Spleen (tissue), 11 donors: ENCODE measurements around the gene ZNRF3. TPM values are rescaled to one million over a fixed set of nuclear protein-coding genes. Genes with fewer than 3 reads are reported as not detected.

Source experiments
- DNase-seq: peaks from one replicate; pipeline ENCODE4 v3.0.0-alpha.2; 2020
- H3K27ac ChIP-seq, 8 donors: fragments of 200-600 bp; sonication (generic) in 7 of 8; 1 replicate in 4 of 8; 2 replicates in 4 of 8; pipeline versions ENCODE4 v1.5.0 to v1.8.0; 2016 to 2021; ENCODE audit warnings: inconsistent platforms in 4 of 8, mild to moderate bottlenecking in 4 of 8, moderate library complexity in 1 of 8
- H3K27me3 ChIP-seq, 7 donors: fragments of 200-600 bp; sonication (generic) in 6 of 7; replicated peaks in 1 of 7; 1 replicate in 4 of 7; 2 replicates in 3 of 7; pipeline versions ENCODE4 v1.5.0 to v1.8.0; 2016 to 2021; ENCODE audit warnings: inconsistent platforms in 3 of 7, mild to moderate bottlenecking in 1 of 7
- H3K36me3 ChIP-seq, 6 donors: fragments of 200-600 bp; sonication (generic) in 5 of 6; 1 replicate in 4 of 6; 2 replicates in 2 of 6; pipeline versions ENCODE4 v1.5.0 to v1.8.0; 2016 to 2021; ENCODE audit warnings: inconsistent platforms in 2 of 6
- H3K4me1 ChIP-seq, 6 donors: fragments of 200-600 bp; sonication (generic) in 5 of 6; 1 replicate in 3 of 6; 2 replicates in 3 of 6; pipeline versions ENCODE4 v1.5.0 to v1.8.0; 2016 to 2021; ENCODE audit warnings: inconsistent platforms in 3 of 6
- H3K4me3 ChIP-seq, 8 donors: fragments of 200-600 bp; sonication (generic) in 7 of 8; 1 replicate in 4 of 8; 2 replicates in 4 of 8; pipeline versions ENCODE4 v1.5.0 to v1.8.0; 2016 to 2021; ENCODE audit warnings: inconsistent platforms in 4 of 8, mild to moderate bottlenecking in 4 of 8, moderate library complexity in 2 of 8
- H3K9me3 ChIP-seq, 8 donors: fragments of 200-600 bp; sonication (generic) in 7 of 8; 1 replicate in 4 of 8; 2 replicates in 4 of 8; pipeline versions ENCODE4 v1.5.0 to v1.8.0; 2016 to 2021; ENCODE audit warnings: inconsistent platforms in 4 of 8
- CTCF ChIP-seq, 11 experiments: fragments of 200-600 bp in 7 of 11; fragments of 450-650 bp in 4 of 11; sonication (generic) in 4 of 11; IDR thresholded peaks in 8 of 11; conservative IDR thresholded peaks in 3 of 11; 1 replicate in 7 of 11; 2 replicates in 4 of 11; pipeline versions ENCODE4 v1.4.0 to v1.8.0; 2016 to 2021; ENCODE audit warnings: antibody characterized with exemption in 11 of 11, inconsistent platforms in 4 of 11, mild to moderate bottlenecking in 1 of 11
- POLR2A ChIP-seq, 3 donors: fragments of 450-650 bp; IDR thresholded peaks; one replicate each; pipeline ENCODE4 v1.5.1; 2017; ENCODE audit warnings: antibody characterized with exemption in 3 of 3, mild to moderate bottlenecking in 1 of 3
- POLR2AphosphoS5 ChIP-seq, 3 donors: sonication (generic); formaldehyde crosslinking; IDR thresholded peaks; one replicate each; pipeline ENCODE4 v1.5.1; 2017; ENCODE audit warnings: antibody characterized with exemption in 3 of 3
- WGBS, 5 donors: extraction: QIAGEN DNeasy Blood & Tissue Kit in 3 of 5; methylation state at CpG; one replicate each; pipeline versions ENCODE4 v1.1.5 to v1.1.7; 2013 to 2018; 5-methylcytosine and 5-hydroxymethylcytosine counted together
- intact Hi-C: fragments of 100-400 bp; cut with DNase I; formaldehyde crosslinking; loops from one replicate; pipeline ENCODE4 v1.15.0; 2023; ENCODE audit warnings: low total_unique reads
- polyA plus RNA-seq, 3 donors: library from polyadenylated mRNA; stranded (reverse); fragments of 200-250 nt; gene quantifications; one replicate each; pipeline ENCODE4 v1.2.1, GENCODE V29; 2013
- total RNA-seq, 7 donors: library from RNA; depleted of rRNA in 3 of 7; stranded (reverse); fragments of >200 nt in 3 of 7; fragmentation: NEBNext Ultra II Directional in 4 of 7; extraction: Animal tissue kit (Norgen Biotek cat#: 25700) in 4 of 7; gene quantifications; one replicate each; pipeline versions ENCODE4 v1.1.0 to v1.2.1, GENCODE V29; 2016 to 2021
- donor health status: healthy with polysubstance abuse.
- donor health status: DM: no; HTN: no; CAD: no; lungs with moderate emphysema.
- donor health status: DM: no; HTN: no; CAD: no.
- donor health status: Bipolar disorder and iron deficiency.
- donor health status: healthy.
- donor health status: DM: no; HTN: no; CAD: no.
- donor health status: DM: yes; HTN: yes; CAD: no.

Gene ZNRF3
- total and polyA plus RNA-seq, 10 donors: 0.15 to 4.5 (median 2.6) TPM

GRCh38 chr22:29000641-29001040 lies 117.3 kb downstream of the ZNRF3 start:
- H3K4me3 ChIP-seq: no peak overlapping the region
- peaks cover 0 to 7% (median 0%) of the 10 kb centered on the region in 6 donors for H3K4me1 ChIP-seq
- intact Hi-C loops: no loop called here
- H3K36me3 ChIP-seq: no peaks in the 10 kb centered on the region
- H3K9me3 ChIP-seq: no peaks in the 10 kb centered on the region
- no peak overlapping the region for H3K27ac ChIP-seq
- WGBS, 5 donors: 87 to 98% (median 95%) methylated on average over 5 of the region's 5 CpGs
- H3K27me3 ChIP-seq: peaks cover 0 to 8% (median 0%) of the 10 kb centered on the region in 7 donors
- TF ChIP-seq CTCF (IDR thresholded peaks at IDR 0.05 in 8 of 11, conservative IDR thresholded peaks at IDR 0.05 in 3 of 11) (no peak), POLR2AphosphoS5 (IDR thresholded peaks at IDR 0.05) (no peak), POLR2A (IDR thresholded peaks at IDR 0.05) (no peak)
- no peak for DNase-seq

GRCh38 chr22:29002603-29003002 lies 119.2 kb downstream of the ZNRF3 start:
- Histone ChIP-seq H3K4me1 (peaks cover 0 to 7% (median 0%) of the 10 kb centered on the region in 6 donors), H3K36me3 (no peaks in the 10 kb centered on the region), H3K27ac (no peak overlapping the region), H3K4me3 (no peak overlapping the region), H3K9me3 (no peaks in the 10 kb centered on the region), H3K27me3 (peaks cover 0 to 8% (median 0%) of the 10 kb centered on the region in 7 donors)
- intact Hi-C loops: no loop called here
- WGBS, 5 donors: 95 to 99% (median 96%) methylated on average over 4 of the region's 4 CpGs
- DNase-seq: no peak
- TF ChIP-seq POLR2AphosphoS5 (IDR thresholded peaks at IDR 0.05): no peak
- TF ChIP-seq POLR2A (IDR thresholded peaks at IDR 0.05): no peak
- TF ChIP-seq CTCF (IDR thresholded peaks at IDR 0.05 in 8 of 11, conservative IDR thresholded peaks at IDR 0.05 in 3 of 11): no peak

GRCh38 chr22:29003552-29003951 lies 120.2 kb downstream of the ZNRF3 start:
- Histone ChIP-seq H3K27me3 (peaks cover 0 to 8% (median 0%) of the 10 kb centered on the region in 7 donors), H3K9me3 (no peaks in the 10 kb centered on the region), H3K27ac (no peak overlapping the region), H3K4me1 (peaks cover 0 to 7% (median 0%) of the 10 kb centered on the region in 6 donors), H3K36me3 (no peaks in the 10 kb centered on the region), H3K4me3 (no peak overlapping the region)
- intact Hi-C loops: no loop called here
- TF ChIP-seq CTCF (IDR thresholded peaks at IDR 0.05 in 8 of 11, conservative IDR thresholded peaks at IDR 0.05 in 3 of 11): no peak
- no peak for TF ChIP-seq POLR2AphosphoS5 (IDR thresholded peaks at IDR 0.05)
- no peak for TF ChIP-seq POLR2A (IDR thresholded peaks at IDR 0.05)
- DNase-seq: no peak
- 90 to 96% (median 94%) methylated on average over 4 of the region's 4 CpGs for WGBS, 5 donors

GRCh38 chr22:29003975-29004646 lies 120.7 kb downstream of the ZNRF3 start:
- DNase-seq: no peak
- Histone ChIP-seq H3K36me3 (no peaks in the 10 kb centered on the region), H3K9me3 (no peaks in the 10 kb centered on the region), H3K27ac (no peak overlapping the region), H3K27me3 (peaks cover 0 to 8% (median 0%) of the 10 kb centered on the region in 7 donors), H3K4me1 (peaks cover 0 to 7% (median 0%) of the 10 kb centered on the region in 6 donors), H3K4me3 (no peak overlapping the region)
- 76 to 90% (median 81%) methylated on average over 9 of the region's 9 CpGs for WGBS, 5 donors
- intact Hi-C loops: no loop called here
- no peak for TF ChIP-seq POLR2AphosphoS5 (IDR thresholded peaks at IDR 0.05)
- no peak for TF ChIP-seq CTCF (IDR thresholded peaks at IDR 0.05 in 8 of 11, conservative IDR thresholded peaks at IDR 0.05 in 3 of 11)
- no peak for TF ChIP-seq POLR2A (IDR thresholded peaks at IDR 0.05)
